CD4-positive, alpha-beta T cell (primary cell): Measurements from ENCODE around the gene VIM. TPM values are rescaled to one million over a fixed set of nuclear protein-coding genes. Genes with fewer than 3 reads are reported as not detected.
A peak's percentile ranks its signal among the peaks of the same experiment; 100 is the strongest.
"Not testable (repeated sequence)": the region's sequence is repeated elsewhere in the genome, so short reads cannot be mapped to it uniquely, and the experiment has no call there.

ENCODE experiments used
- ATAC-seq: fragments of 200-7000 bp; cut with Tn5 transposase; one replicate; pipeline ENCODE4 v1.10.0; 2022; ENCODE audit warnings: mild to moderate bottlenecking; ENCODE audit not compliant: poor library complexity
- CTCF ChIA-PET: fragments of 350-600 bp; sonication (Branson Sonifier 250); formaldehyde crosslinking; loops from one replicate; lab custom pipeline; 2021; ENCODE audit warnings: antibody characterized with exemption, inconsistent platforms; lab: Charles Lee
- POLR2A ChIA-PET: fragments of 350-600 bp; sonication (Branson Sonifier 250); formaldehyde crosslinking; loops from one replicate; lab custom pipeline; 2021; ENCODE audit warnings: antibody characterized with exemption, inconsistent platforms; lab: Charles Lee
- DNase-seq, 14 experiments: peaks; one replicate each; pipeline ENCODE4 v3.0.0-alpha.2; 2013 to 2020; ENCODE audit warnings: mixed read lengths in 2 of 14
- H3K27ac ChIP-seq, 2 donors: one replicate each; pipeline versions ENCODE4 v1.5.1 to v1.7.0; 2013; ENCODE audit warnings: low read length in 2 of 2, low read depth in 1 of 2, mild to moderate bottlenecking in 1 of 2
- H3K27me3 ChIP-seq, 2 experiments: 1 replicate in 1 of 2; 2 replicates in 1 of 2; pipeline versions ENCODE4 v1.6.1 to v1.7.0; 2013; ENCODE audit warnings: low read length in 2 of 2, control low read depth in 1 of 2, mild to moderate bottlenecking in 1 of 2, moderate library complexity in 1 of 2; ENCODE audit not compliant: insufficient read depth in 2 of 2, control insufficient read depth in 1 of 2
- H3K36me3 ChIP-seq: one replicate; pipeline ENCODE4 v1.6.1; 2013; ENCODE audit warnings: low read length, control low read depth; ENCODE audit not compliant: insufficient read depth
- H3K4me1 ChIP-seq: one replicate; pipeline ENCODE4 v1.6.1; 2013; ENCODE audit warnings: low read length, control low read depth; ENCODE audit not compliant: insufficient read depth
- H3K4me3 ChIP-seq: one replicate; pipeline ENCODE4 v1.5.1; 2013; ENCODE audit warnings: mild to moderate bottlenecking, low read length, moderate library complexity
- H3K9me3 ChIP-seq, 2 experiments: 1 replicate in 1 of 2; 2 replicates in 1 of 2; pipeline versions ENCODE4 v1.6.1 to v1.7.0; 2013; ENCODE audit warnings: low read length in 2 of 2, mild to moderate bottlenecking in 2 of 2, control low read depth in 1 of 2, moderate library complexity in 1 of 2; ENCODE audit not compliant: control insufficient read depth in 1 of 2, insufficient read depth in 1 of 2
- H3K27ac Mint-ChIP-seq: one replicate; pipeline ENCODE4 v1.8.0; 2020; ENCODE audit warnings: mixed read lengths
- H3K27me3 Mint-ChIP-seq: one replicate; pipeline ENCODE4 v1.8.0; 2021; ENCODE audit warnings: mixed read lengths
- H3K36me3 Mint-ChIP-seq: one replicate; pipeline ENCODE4 v1.8.0; 2021; ENCODE audit warnings: low read depth, mixed read lengths
- H3K4me1 Mint-ChIP-seq: one replicate; pipeline ENCODE4 v1.8.0; 2021; ENCODE audit warnings: low read depth, mixed read lengths
- H3K4me3 Mint-ChIP-seq: one replicate; pipeline ENCODE4 v1.8.0; 2020; ENCODE audit warnings: mild to moderate bottlenecking, mixed read lengths
- H3K9me3 Mint-ChIP-seq: one replicate; pipeline ENCODE4 v1.8.0; 2020; ENCODE audit warnings: mixed read lengths
- CTCF ChIP-seq: fragments of 200-600 bp; IDR thresholded peaks from one replicate; pipeline ENCODE4 v1.8.0; 2022; ENCODE audit warnings: antibody characterized with exemption, mild to moderate bottlenecking
- intact Hi-C, 2 experiments: fragments of 100-400 bp; cut with DNase I in 1 of 2; cut with micrococcal nuclease in 1 of 2; formaldehyde crosslinking; loops; one replicate each; pipeline versions ENCODE4 v1.15.1 to v1.9.0; 2023 to 2025; cut with DNase I, micrococcal nuclease
- total RNA-seq, 174 experiments: library from RNA in 2 of 174; stranded (reverse) in 2 of 174; gene quantifications; one replicate each; pipeline ENCODE4 v1.2.3 and lab custom pipeline; 2021 to 2026

VIM gene
- total RNA-seq, 2 experiments from 2014 or later = 1,576 to 1,603 TPM

GRCh38 chr10:17249820-17250219 lies 21.8 kb downstream of the VIM start:
- Histone ChIP-seq H3K27me3 (no peaks in the 10 kb centered on the region), H3K36me3 (no peaks in the 10 kb centered on the region), H3K4me1 (no peaks in the 10 kb centered on the region), H3K4me3 (no peak overlapping the region), H3K27ac (no peak overlapping the region), H3K9me3 (no peaks in the 10 kb centered on the region)
- Mint-ChIP-seq H3K4me1 (no peaks in the 10 kb centered on the region), H3K27ac (no peak overlapping the region), H3K4me3 (no peak overlapping the region), H3K27me3 (no peaks in the 10 kb centered on the region), H3K36me3 (no peaks in the 10 kb centered on the region), H3K9me3 (no peaks in the 10 kb centered on the region)
- ChIA-PET CTCF (no interaction called here), POLR2A (no interaction called here)
- ATAC-seq = peak; percentile 65
- DNase-seq = peak in 2 of 14 experiments; percentile 51 to 55
- intact Hi-C loops = loop anchor here (2.0 to 10.0 kb wide), 2 partner anchors 407 to 1375 kb away; no protein-coding TSS in a partner anchor
- peak; percentile 48 for TF ChIP-seq CTCF

GRCh38 chr10:17250736-17251135 lies 22.7 kb downstream of the VIM start:
- Histone ChIP-seq H3K27ac (no peak overlapping the region), H3K9me3 (no peaks in the 10 kb centered on the region), H3K4me3 (no peak overlapping the region), H3K27me3 (no peaks in the 10 kb centered on the region), H3K4me1 (no peaks in the 10 kb centered on the region), H3K36me3 (no peaks in the 10 kb centered on the region)
- no peak for ATAC-seq
- POLR2A ChIA-PET = no interaction called here
- CTCF ChIA-PET = interaction anchor here (1.0 kb wide), 1 partner anchor 50 kb away, joined by 3 read pairs; no protein-coding TSS in a partner anchor
- no peak for DNase-seq
- no peaks in the 10 kb centered on the region for H3K27me3 Mint-ChIP-seq
- no peak overlapping the region for H3K27ac Mint-ChIP-seq
- intact Hi-C loops = loop anchor here in 1 of 2 experiments (10.0 kb wide), 1 partner anchor 1376 kb away; no protein-coding TSS in a partner anchor
- no peak overlapping the region for H3K4me3 Mint-ChIP-seq
- H3K9me3 Mint-ChIP-seq = no peaks in the 10 kb centered on the region
- H3K36me3 Mint-ChIP-seq = no peaks in the 10 kb centered on the region
- no peak for TF ChIP-seq CTCF
- no peaks in the 10 kb centered on the region for H3K4me1 Mint-ChIP-seq

GRCh38 chr10:17254543-17255050 lies 26.6 kb downstream of the VIM start:
- H3K27ac ChIP-seq, H3K36me3 Mint-ChIP-seq, H3K4me1 ChIP-seq, H3K27ac Mint-ChIP-seq, H3K4me3 ChIP-seq, H3K4me1 Mint-ChIP-seq, H3K9me3 Mint-ChIP-seq, DNase-seq, ATAC-seq, H3K36me3 ChIP-seq, H3K27me3 ChIP-seq, H3K4me3 Mint-ChIP-seq, H3K27me3 Mint-ChIP-seq, H3K9me3 ChIP-seq: not testable (repeated sequence)
- POLR2A ChIA-PET = interaction anchor here (1.3 kb wide), 1 partner anchor 24 kb away, joined by 5 read pairs; no protein-coding TSS in a partner anchor
- CTCF ChIA-PET = interaction anchor here (0.9 kb wide), 1 partner anchor 339 kb away, joined by 3 read pairs; no protein-coding TSS in a partner anchor
- intact Hi-C loops = loop anchor here in 1 of 2 experiments (5.0 to 10.0 kb wide), 2 partner anchors 342 to 1380 kb away; no protein-coding TSS in a partner anchor
